ENCODE results near the gene KLF15. TPM values are rescaled to one million over a fixed set of nuclear protein-coding genes. Genes with fewer than 3 reads are reported as not detected.

KLF15 gene
- total RNA-seq, 4 donors from 2014 or later: 3.3 to 10.9 (median 9.4) TPM

DNA sequence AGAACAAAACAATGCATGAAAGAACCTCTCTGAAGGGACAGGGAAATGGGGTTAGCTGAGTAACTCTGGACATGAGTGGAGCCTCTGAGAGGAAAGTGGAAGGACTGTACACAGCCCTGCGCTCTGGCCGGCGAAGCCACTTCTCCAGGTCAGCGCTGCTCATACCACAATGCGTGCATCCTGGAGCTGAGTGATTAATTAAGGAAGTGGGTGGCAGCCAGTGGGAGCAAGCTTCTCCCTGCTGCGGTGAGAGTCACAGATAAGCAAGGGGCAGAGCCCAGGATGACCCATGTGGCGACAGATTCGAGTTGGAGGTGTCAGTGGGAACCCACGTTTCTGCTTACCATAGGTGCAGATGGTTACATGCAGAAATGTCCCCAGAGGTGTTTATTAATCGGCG lies 48.0 kb downstream of the KLF15 start:
- no peak overlapping the region for H3K27ac ChIP-seq
- no peaks in the 10 kb centered on the region for H3K9me3 ChIP-seq
- TF ChIP-seq, protein P1, sequence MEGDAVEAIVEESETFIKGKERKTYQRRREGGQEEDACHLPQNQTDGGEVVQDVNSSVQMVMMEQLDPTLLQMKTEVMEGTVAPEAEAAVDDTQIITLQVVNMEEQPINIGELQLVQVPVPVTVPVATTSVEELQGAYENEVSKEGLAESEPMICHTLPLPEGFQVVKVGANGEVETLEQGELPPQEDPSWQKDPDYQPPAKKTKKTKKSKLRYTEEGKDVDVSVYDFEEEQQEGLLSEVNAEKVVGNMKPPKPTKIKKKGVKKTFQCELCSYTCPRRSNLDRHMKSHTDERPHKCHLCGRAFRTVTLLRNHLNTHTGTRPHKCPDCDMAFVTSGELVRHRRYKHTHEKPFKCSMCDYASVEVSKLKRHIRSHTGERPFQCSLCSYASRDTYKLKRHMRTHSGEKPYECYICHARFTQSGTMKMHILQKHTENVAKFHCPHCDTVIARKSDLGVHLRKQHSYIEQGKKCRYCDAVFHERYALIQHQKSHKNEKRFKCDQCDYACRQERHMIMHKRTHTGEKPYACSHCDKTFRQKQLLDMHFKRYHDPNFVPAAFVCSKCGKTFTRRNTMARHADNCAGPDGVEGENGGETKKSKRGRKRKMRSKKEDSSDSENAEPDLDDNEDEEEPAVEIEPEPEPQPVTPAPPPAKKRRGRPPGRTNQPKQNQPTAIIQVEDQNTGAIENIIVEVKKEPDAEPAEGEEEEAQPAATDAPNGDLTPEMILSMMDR (IDR thresholded peaks at IDR 0.05): no peak
- TF ChIP-seq POLR2A (IDR thresholded peaks at IDR 0.05): no peak
- no peaks in the 10 kb centered on the region for H3K27me3 ChIP-seq
- DNase-seq: no peak
- no peaks in the 10 kb centered on the region for H3K4me1 ChIP-seq
- H3K36me3 ChIP-seq: no peaks in the 10 kb centered on the region
- no peak overlapping the region for H3K4me3 ChIP-seq

DNA sequence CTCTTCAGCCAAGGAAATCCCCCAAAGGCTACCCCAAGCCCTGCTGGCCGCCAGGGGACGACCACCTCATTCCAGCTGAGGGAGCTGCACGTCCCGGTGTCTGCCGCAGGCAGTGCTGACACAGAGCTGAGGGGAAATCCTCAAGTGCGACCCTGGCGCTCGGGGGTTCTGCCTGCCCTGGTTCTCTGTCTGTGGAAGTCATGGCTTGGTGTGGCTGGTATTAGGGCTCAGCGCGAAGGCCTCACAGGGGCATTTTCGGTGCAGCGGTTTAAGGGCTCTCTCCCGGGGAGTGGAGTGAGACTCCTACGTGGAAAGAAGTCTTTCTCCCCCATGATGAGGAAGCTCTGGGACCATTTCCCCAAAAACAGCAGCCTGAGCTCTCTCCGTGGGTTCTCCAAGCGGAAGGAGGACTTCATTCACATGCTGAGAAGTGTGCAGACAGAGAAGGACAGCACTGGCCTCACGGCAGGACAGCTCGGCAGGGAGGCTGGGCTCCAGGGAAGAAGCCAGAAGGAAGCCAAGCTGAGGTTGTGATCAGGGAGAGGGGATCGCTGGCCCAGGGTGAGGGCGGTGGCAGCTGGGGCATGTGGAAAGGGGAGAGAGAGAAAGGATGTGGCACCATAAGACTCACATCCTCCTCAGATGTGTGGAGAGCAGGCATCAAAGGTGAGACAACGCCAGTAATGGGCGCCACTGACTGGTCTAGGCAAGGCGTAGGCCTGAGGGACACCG lies 48.6 kb downstream of the KLF15 start:
- TF ChIP-seq POLR2A (IDR thresholded peaks at IDR 0.05): no peak
- TF ChIP-seq, protein P1 (IDR thresholded peaks at IDR 0.05): no peak

DNA sequence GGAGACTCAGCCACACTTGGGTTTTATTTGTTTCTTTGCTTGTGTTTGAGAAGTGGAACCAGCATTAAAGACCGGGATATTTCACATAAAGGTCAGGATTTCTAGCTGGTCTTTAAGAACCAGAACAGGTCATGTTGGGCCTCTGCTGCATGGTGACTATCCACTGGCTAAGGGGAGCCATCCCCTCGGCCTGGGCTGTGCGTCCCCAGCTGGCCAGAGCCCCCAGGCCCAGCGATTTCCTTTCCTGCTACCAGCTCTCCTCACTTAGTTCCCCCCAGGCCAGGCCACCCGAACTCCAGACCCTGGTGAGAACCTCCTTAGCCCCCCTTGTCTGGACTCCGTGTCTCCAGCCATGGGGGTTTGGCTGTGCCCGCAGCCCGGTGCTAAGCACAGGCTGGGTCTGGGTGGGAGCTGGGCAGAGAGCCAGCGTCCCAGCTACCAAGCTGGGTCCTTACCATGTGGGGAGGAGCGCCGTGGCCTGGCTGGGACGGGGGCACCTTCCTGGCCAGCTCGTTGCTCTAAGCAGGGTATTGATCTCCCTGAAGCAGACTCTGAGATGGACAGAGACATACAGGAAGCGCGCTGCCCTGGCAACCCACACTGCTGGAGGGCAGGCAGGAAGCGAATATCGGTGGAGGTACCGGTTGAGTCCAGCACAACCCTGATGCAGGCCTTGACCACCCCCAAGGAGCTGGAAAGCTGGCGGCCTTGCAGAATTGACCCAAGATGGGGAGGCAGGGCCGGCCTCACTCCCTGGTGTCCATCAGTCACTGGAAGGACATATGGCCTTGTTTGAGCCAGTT lies 49.4 kb downstream of the KLF15 start:
- H3K4me1 ChIP-seq: no peaks in the 10 kb centered on the region
- no peaks in the 10 kb centered on the region for H3K36me3 ChIP-seq
- TF ChIP-seq, protein P1 (IDR thresholded peaks at IDR 0.05): no peak
- no peak for TF ChIP-seq POLR2A (IDR thresholded peaks at IDR 0.05)
- no peaks in the 10 kb centered on the region for H3K9me3 ChIP-seq
- no peak for DNase-seq
- H3K27me3 ChIP-seq: no peaks in the 10 kb centered on the region
- H3K27ac ChIP-seq: no peak overlapping the region
- no peak overlapping the region for H3K4me3 ChIP-seq

More for the DNA sequence above, 48.6 kb downstream of the KLF15 start:
- H3K9me3 ChIP-seq: no peaks in the 10 kb centered on the region
- no peak overlapping the region for H3K4me3 ChIP-seq
- H3K4me1 ChIP-seq: no peaks in the 10 kb centered on the region
- no peak overlapping the region for H3K27ac ChIP-seq
- no peaks in the 10 kb centered on the region for H3K27me3 ChIP-seq
- no peak for DNase-seq
- H3K36me3 ChIP-seq: no peaks in the 10 kb centered on the region

DNA sequence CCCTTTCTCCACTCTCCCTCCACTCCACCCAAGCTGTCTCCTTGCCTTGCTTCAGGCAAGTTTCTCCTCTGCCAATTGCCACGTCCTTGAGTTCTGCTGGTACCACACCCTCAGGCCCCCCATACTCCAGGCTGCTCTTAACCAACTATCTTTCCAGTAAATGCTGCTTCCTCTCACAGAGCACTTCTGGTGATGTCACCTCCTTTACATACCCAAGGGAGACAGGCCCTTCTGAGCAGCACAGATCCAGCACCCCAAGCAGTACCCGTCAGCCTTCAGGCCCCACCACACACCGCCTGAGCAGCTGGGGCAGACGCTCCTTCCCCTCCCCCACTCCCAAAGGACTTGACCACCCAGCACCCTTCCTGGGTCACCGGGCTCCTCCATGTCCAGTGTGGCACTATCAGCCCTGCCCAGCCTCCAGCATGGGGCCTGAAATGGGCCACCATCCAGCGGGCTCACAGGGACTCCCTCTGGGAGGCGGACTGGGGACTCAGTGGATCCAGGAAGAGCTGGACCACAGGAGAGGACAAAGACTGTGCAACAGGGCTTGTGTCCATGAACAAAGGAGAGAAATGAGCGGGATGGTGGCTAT lies 50.2 kb downstream of the KLF15 start:
- Histone ChIP-seq H3K27me3 (no peaks in the 10 kb centered on the region), H3K36me3 (no peaks in the 10 kb centered on the region), H3K9me3 (no peaks in the 10 kb centered on the region), H3K4me1 (no peaks in the 10 kb centered on the region), H3K4me3 (no peak overlapping the region), H3K27ac (no peak overlapping the region)
- DNase-seq: no peak
- TF ChIP-seq POLR2A (IDR thresholded peaks at IDR 0.05): no peak
- TF ChIP-seq, protein P1 (IDR thresholded peaks at IDR 0.05): no peak

DNA sequence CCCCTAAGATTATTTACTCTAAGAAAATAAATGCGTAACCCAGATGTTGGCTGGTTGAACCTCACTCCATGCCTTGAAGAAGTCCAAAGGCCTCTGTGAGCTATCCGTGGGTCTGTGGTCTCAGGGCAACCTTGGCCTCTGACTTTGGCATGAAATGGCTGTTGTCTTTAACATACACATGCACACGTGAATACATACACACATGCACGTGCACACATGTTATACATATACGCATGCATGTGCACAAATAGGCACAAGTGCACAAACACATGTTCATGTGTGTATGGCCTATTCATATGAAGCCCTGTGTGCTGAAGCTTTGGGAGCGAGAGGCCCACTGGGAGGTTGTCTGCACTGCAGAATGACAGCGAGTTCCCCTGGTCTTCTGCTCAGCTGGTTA lies 50.8 kb downstream of the KLF15 start:
- no peaks in the 10 kb centered on the region for H3K4me1 ChIP-seq
- H3K27me3 ChIP-seq: no peaks in the 10 kb centered on the region
- H3K27ac ChIP-seq: no peak overlapping the region
- TF ChIP-seq, protein P1 (IDR thresholded peaks at IDR 0.05): no peak
- TF ChIP-seq POLR2A (IDR thresholded peaks at IDR 0.05): no peak
- no peaks in the 10 kb centered on the region for H3K9me3 ChIP-seq
- no peak for DNase-seq
- H3K4me3 ChIP-seq: no peak overlapping the region
- H3K36me3 ChIP-seq: no peaks in the 10 kb centered on the region
